Adipose tissue (tissue), 3 donors: Measurements from ENCODE around the gene PLET1. TPM values are rescaled to one million over a fixed set of nuclear protein-coding genes. Genes with fewer than 3 reads are reported as not detected.

Source experiments
- H3K27ac ChIP-seq: one replicate; pipeline ENCODE4 v1.5.1; 2013; ENCODE audit warnings: low read depth, low read length
- WGBS, 3 donors: extraction: QIAGEN DNeasy Blood & Tissue Kit; methylation state at CpG; one replicate each; pipeline ENCODE4 v1.1.7; 2013; 5-methylcytosine and 5-hydroxymethylcytosine counted together
- polyA plus RNA-seq, 3 donors: library from polyadenylated mRNA; stranded (reverse); fragments of 200-250 nt; gene quantifications; one replicate each; pipeline ENCODE4 v1.2.3, GENCODE V29; 2013
- donor health status: healthy with polysubstance abuse.
- donor health status: Bipolar disorder and iron deficiency.
- donor health status: healthy.

The PLET1 gene
- not detected for polyA plus RNA-seq

GRCh38 chr11:112260490-112260889, at the start of gene PLET1:
Gene PLET1 (minus strand): TSS chr11:112260860. CDS start chr11:112260589, 271 bp downstream.
- 96 to 99% (median 97%) methylated on average over 2 of the region's 2 CpGs for WGBS, 3 donors
- H3K27ac ChIP-seq, result no peak within 1 kb of the TSS

- WGBS, 3 donors, result 24 to 40% (median 38%) methylated on average over 2 of the region's 2 CpGs
- H3K27ac ChIP-seq, result no peak overlapping the region
Observed at GRCh38 chr11:112310419-112310818, 49.8 kb upstream of the PLET1 start.

GRCh38 chr11:112308651-112309050, 48.0 kb upstream of the PLET1 start:
- H3K27ac ChIP-seq, result no peak overlapping the region
- WGBS, 3 donors, result 80 to 98% (median 89%) methylated on average over 2 of the region's 2 CpGs

GRCh38 chr11:112307616-112308015, 47.0 kb upstream of the PLET1 start:
- H3K27ac ChIP-seq, result no peak overlapping the region

GRCh38 chr11:112306230-112306629, 45.6 kb upstream of the PLET1 start:
- WGBS, 3 donors, result 76 to 88% (median 78%) methylated on average over 1 of the region's 1 CpG
- H3K27ac ChIP-seq, result no peak overlapping the region

GRCh38 chr11:112304914-112305313, 44.3 kb upstream of the PLET1 start:
- no peak overlapping the region for H3K27ac ChIP-seq
- WGBS, 3 donors, result 76 to 100% (median 91%) methylated on average over 1 of the region's 1 CpG

GRCh38 chr11:112303616-112304015, 43.0 kb upstream of the PLET1 start:
- H3K27ac ChIP-seq, result no peak overlapping the region
- 90 to 94% (median 92%) methylated on average over 1 of the region's 1 CpG for WGBS, 3 donors

- 61 to 70% (median 63%) methylated on average over 5 of the region's 5 CpGs for WGBS, 3 donors
- no peak overlapping the region for H3K27ac ChIP-seq
Observed at GRCh38 chr11:112302226-112302868, 41.7 kb upstream of the PLET1 start.

- 74 to 83% (median 80%) methylated on average over 16 to 17 of the region's 17 CpGs for WGBS, 3 donors
- H3K27ac ChIP-seq, result no peak overlapping the region
Observed at GRCh38 chr11:112300094-112300786, 39.6 kb upstream of the PLET1 start.

GRCh38 chr11:112298535-112298934, 37.9 kb upstream of the PLET1 start:
- WGBS, 3 donors, result 64 to 65% (median 65%) methylated on average over 9 of the region's 9 CpGs
- H3K27ac ChIP-seq, result no peak overlapping the region

- WGBS, 3 donors, result 63 to 79% (median 65%) methylated on average over 7 of the region's 7 CpGs
- no peak overlapping the region for H3K27ac ChIP-seq
Observed at GRCh38 chr11:112297248-112297866, 36.7 kb upstream of the PLET1 start.

GRCh38 chr11:112296044-112296443, 35.4 kb upstream of the PLET1 start:
- H3K27ac ChIP-seq, result no peak overlapping the region
- WGBS, 3 donors, result 92 to 94% (median 93%) methylated on average over 4 of the region's 4 CpGs

- no peak overlapping the region for H3K27ac ChIP-seq
- 74 to 91% (median 74%) methylated on average over 3 of the region's 3 CpGs for WGBS, 3 donors
Observed at GRCh38 chr11:112294688-112295340, 34.2 kb upstream of the PLET1 start.

GRCh38 chr11:112293614-112294013, 33.0 kb upstream of the PLET1 start:
- WGBS, 3 donors, result 29 to 79% (median 66%) methylated on average over 2 of the region's 2 CpGs

GRCh38 chr11:112292785-112293407, 32.2 kb upstream of the PLET1 start:
- no peak overlapping the region for H3K27ac ChIP-seq

More at GRCh38 chr11:112293614-112294013, 33.0 kb upstream of the PLET1 start:
- no peak overlapping the region for H3K27ac ChIP-seq

GRCh38 chr11:112292188-112292587, 31.5 kb upstream of the PLET1 start:
- H3K27ac ChIP-seq, result no peak overlapping the region

- 91 to 97% (median 96%) methylated on average over 6 of the region's 6 CpGs for WGBS, 3 donors
- H3K27ac ChIP-seq, result no peak overlapping the region
Observed at GRCh38 chr11:112291191-112291590, 30.5 kb upstream of the PLET1 start.

GRCh38 chr11:112290493-112290850, 29.8 kb upstream of the PLET1 start:
- no peak overlapping the region for H3K27ac ChIP-seq
- 22 to 28% (median 25%) methylated on average over 4 of the region's 4 CpGs for WGBS, 3 donors
